OCI-M2 (cell line): ENCODE measurements around the gene KCP.

Experiments
- DNase-seq: peaks from one replicate; lab custom pipeline; 2025; ENCODE audit not compliant: unreplicated experiment; lab: John Stamatoyannopoulos, UW

The KCP gene

GRCh38 chr7:128908750-128909624, 1.5 kb downstream of the KCP start:
- no peak for DNase-seq

GRCh38 chr7:128906766-128907559, 3.5 kb downstream of the KCP start:
- no peak for DNase-seq

GRCh38 chr7:128906001-128906765, 4.3 kb downstream of the KCP start:
- no peak for DNase-seq

GRCh38 chr7:128904381-128905197, 5.9 kb downstream of the KCP start:
- no peak for DNase-seq

- no peak for DNase-seq
Measured at GRCh38 chr7:128903621-128904361, 6.7 kb downstream of the KCP start.

GRCh38 chr7:128902761-128903585, 7.5 kb downstream of the KCP start:
- DNase-seq: no peak

- DNase-seq: no peak
Measured at GRCh38 chr7:128900237-128900636, 10.3 kb downstream of the KCP start.

- no peak for DNase-seq
Measured at GRCh38 chr7:128899392-128899791, 11.1 kb downstream of the KCP start.

GRCh38 chr7:128895320-128895719, 15.2 kb downstream of the KCP start:
- no peak for DNase-seq

- no peak for DNase-seq
Measured at GRCh38 chr7:128894101-128894440, 16.4 kb downstream of the KCP start.

GRCh38 chr7:128893251-128894100, 17.0 kb downstream of the KCP start:
- no peak for DNase-seq

- no peak for DNase-seq
Measured at GRCh38 chr7:128892521-128893250, 17.8 kb downstream of the KCP start.

GRCh38 chr7:128891942-128892269, 18.6 kb downstream of the KCP start:
- DNase-seq: no peak

- DNase-seq: no peak
Measured at GRCh38 chr7:128891110-128891941, 19.2 kb downstream of the KCP start.

- no peak for DNase-seq
Measured at GRCh38 chr7:128890306-128891109, 20.0 kb downstream of the KCP start.

- DNase-seq: no peak
Measured at GRCh38 chr7:128889121-128889520, 21.4 kb downstream of the KCP start.
